CD4-positive, alpha-beta T cell treated with Interferon gamma for 1 hour (primary cell): ENCODE data around the gene NR2F2.

Experiments
- DNase-seq: peaks from one replicate; pipeline ENCODE4 v3.0.0-alpha.2; 2020

NR2F2 gene

DNA sequence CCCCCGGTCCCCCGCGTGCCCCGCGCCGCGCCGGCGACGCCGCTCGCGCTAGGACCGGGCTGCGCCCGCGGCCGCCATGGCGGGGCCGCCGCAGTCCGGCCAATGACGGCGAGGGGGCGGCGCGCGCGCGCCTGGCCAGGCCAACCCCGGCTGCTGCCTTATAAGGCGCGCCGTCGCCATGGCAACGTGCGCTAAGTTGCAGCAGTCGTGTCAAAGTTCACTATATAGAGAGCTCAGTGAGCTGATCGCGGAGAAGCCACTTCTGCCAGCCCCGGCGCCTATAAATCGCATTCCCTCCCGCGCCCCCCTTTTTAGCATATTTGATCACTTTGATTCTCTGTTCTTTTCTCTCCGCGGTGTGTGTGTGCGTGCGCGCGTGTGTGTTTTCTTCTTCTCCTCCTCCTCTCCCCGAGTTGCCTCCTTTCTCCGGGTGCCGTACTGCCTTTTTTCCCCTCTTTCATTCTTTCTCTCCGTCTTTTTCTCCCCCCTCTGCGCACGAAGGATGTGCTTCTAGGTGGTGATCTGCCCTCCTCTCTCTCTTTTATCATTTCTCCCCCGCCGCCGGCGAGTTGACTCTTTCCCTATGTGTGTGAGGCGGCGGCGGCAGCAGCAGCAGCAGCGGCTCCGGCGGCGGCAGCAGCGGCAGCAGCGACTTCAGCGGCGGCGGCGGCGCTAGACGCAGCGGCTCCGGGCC is at the start of gene NR2F2:
Gene NR2F2, plus strand, starts transcription at position 251 of the 694 bp plus-strand sequence. CDS start 1,406 bp downstream, outside the sequence.
- peak; percentile 60 for DNase-seq

DNA sequence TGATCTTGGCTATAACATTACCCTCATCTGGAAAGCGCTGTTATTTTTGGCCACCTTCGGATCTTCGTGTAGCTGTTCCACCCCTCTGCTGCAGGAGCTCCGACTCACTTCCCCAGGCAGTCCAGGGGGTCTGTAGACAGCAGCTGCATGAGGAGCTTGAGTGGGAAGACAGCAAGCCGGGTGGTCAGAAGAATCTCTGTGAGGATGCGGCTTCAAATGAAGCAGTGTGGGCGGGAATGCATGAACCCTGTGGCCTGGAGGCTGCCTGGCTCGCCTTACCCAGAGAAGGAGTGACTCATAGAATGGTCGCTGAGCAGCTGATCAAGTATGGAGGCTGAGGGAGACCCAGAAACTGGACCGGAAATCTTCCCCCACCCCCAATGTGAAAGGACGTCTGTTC is 45.2 kb upstream of the NR2F2 start:
- DNase-seq = no peak

DNA sequence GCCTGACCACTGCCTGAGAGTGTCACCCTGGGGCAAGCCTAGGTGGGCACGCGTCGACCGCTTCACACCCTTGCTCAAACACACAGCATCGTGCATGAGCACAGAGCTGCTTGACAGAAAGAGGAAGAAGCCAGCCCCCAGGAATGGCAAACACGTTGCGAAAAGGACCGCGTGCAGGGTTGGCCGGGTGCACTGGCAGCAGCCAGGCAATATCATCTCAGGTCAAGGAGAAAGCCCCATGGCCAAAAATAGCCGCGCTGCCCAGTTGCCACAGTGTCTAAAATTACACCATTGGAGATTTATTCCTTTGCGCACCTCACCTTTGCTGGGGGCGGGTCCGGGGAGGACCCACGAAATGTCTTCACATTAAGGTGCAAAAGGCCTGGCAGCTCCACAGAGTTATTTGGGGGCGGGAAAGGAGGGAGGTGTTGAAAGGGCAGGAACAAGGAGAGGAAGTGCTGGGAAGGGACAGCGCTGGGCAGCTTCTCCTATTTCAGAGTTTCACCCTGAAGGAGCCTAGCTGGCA is 44.7 kb upstream of the NR2F2 start:
- DNase-seq = no peak

DNA sequence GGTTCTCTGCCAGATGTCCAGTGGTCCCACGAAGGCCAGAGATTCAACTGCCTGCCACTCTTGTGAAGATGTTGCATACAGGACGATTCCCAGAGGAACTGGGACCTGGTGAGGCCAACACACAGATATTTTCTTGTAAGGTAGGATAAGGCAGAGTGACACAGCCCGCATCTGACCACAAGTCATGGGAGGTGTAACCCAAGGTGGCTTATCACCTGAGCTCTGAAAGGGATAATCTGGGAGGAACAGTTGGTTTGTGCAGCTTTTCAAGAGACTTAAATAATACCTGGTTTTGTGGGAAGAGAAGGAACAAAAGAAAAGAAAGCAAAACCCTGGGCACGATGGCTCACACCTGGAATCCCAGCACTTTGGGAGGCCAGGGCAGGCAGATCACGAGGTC is 39.8 kb upstream of the NR2F2 start:
- no peak for DNase-seq

DNA sequence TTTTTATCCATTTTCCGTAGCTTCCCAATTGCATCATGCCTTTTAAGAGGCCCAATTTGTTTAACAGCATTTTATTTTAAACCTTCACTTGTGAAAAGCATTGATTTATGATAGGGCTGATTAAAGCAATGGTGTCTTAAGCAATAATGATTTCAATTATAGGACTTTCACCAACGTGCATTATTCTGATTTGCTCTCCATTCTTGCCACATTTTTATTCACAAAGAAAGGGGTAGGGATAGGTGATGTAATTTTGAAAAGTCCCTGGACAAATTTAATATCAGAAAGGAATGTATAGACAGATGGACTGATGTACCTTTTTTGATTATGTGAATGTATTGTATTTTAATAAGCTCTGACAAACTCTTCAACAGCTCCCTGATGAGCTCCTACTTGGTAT is 37.9 kb upstream of the NR2F2 start:
- DNase-seq = no peak

DNA sequence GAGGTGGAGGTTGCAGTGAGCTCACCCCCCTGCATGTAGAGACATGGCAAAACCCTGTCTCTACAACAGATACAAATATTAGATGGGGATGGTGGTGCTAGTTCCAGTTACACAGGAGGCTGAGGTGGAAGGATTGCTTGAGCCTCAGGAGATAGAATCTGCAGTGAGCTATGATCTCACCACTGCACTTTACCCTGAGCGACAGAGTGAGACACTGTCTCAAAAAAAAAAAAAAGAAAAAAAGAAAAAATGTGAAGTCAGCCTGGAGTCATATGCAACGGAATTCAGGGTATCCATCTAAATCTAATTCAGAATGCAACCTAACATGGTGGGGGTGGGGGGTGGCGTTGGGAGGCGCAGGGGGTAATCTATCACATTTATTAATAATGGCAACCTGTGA is 37.1 kb upstream of the NR2F2 start:
- DNase-seq = no peak

DNA sequence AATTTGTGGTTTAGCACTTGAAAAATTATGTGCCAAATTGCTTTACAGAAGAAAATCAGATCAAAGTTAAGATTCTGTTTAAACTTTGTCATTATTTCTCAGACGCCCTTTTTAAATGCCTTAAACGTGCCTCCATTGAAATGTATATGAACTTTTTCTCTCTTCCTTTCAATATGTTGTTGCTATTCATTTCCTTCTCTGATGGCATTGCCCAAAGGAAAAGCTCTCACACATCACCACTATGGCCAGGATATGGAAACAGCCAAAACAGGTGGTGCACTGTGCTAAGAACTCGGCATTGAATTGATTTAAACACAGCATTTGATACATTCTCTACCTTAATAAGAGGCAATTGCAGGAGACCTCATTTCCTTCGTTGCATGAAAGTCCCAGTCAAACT is 35.7 kb upstream of the NR2F2 start:
- no peak for DNase-seq

DNA sequence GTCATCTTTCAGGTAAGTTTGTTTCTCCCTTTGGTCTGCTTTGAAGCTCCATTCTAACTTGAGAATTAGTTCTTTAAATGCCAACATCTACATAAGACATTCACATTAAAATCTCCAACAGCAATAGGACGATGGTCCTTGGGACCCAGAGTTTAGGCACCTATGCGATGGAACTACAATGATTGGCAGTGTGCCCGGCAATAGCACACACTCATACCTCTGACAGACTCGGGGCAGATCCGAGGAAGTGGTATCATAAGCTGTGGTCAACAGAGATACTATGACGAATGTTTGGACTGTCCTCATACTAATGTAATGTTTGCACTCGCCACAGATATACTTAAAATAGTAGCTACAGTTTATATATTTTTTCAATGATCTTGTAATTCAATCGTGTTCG is 34.2 kb upstream of the NR2F2 start:
- no peak for DNase-seq

DNA sequence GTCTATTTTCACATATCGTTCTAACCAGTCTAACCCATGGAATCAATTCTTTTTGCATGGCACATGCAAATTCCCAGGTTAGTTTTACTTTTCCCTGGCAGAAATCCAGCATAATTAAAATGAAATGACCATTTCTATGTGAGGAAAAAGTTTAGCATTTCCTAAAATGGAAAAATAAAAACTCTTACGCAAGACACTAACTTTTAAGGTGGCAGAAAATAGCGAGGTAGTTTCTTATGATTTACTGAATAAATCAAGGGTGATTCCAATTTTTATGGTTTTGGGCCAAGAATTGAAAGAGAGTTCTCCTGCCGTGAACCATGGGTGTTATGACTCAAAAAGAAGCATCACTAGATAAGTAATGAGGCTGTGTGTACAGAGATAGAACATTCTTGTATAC is 32.7 kb upstream of the NR2F2 start:
- DNase-seq = no peak

DNA sequence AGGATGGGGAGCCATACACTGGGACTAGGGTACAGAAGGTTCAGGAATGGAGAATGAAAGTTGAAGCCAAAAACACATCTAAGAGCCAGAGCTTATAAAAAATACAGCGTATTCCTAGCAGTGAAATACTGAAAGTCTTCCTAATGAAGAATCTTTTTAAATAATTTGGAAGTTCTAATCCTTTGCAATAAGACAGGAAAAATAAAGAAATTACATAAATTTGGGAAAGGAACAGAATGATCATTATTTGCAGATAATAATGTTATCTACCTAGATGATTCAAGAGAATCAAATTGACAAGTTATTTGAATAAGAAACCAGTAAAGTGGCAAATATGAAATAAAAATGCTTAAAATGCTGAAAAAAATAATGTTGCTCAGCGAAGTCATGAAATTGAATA is 32.3 kb upstream of the NR2F2 start:
- no peak for DNase-seq

DNA sequence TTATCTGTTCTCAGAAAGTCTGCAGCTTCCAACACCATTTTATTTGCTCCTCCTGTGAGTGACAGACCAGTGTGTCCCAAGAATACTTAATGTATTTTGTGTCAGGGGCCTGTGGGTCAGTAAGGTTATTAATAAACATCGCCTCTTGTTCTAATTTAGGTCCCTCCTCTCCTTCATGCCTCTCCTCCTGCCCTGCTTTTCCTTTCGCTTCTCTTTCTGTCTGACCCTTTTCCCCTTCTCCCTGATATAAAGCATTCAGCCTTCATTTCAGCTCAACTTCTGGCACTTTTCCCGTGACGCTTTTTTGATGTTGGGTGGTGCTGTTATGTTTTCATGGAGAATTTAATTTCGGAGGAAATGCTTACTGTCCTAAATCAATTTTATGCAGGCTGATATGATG is 29.7 kb upstream of the NR2F2 start:
- DNase-seq = no peak

DNA sequence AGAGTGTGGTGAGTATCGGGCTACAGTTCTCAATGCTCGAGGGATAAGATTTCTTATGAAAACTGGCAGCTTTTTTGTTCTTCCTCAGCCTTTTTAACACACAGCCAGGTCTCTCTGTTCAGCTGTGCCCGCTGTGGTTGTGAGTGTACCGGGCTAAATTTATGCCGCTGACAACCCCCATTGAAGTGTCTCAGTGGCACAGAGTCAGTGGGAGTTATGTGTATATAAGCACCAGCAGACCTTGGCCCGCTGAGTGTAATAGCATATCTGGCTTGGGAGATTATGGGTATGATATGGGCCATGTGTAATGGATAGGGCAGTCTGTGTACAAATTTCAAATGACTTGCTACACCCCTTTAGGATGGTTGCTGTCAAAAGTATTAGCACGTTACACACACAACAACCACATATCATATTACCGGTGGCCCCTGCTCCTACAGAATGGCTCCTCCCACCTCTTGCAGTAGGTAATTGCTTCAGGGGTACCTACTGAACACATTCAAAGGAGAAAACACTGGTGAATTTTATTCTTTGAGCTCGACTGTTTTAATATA is 26.9 kb upstream of the NR2F2 start:
- DNase-seq = no peak

DNA sequence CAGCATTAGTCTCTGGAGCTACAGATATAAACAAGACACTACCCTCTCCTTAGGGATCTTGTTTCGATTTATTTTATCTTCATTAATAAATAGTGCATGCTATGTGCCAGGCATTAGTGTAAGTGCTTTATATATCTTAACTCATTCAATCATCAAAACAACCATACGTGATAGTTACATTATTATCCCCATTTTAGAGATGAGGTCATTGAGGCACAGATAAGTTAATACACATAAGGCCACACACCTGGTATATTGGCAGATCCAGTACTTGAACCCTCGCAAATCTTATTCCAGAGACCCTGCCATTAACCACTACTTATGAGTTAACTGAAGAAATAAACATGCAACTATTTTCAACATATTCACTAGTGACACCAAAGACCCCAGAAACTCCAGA is 25.7 kb upstream of the NR2F2 start:
- DNase-seq = no peak

DNA sequence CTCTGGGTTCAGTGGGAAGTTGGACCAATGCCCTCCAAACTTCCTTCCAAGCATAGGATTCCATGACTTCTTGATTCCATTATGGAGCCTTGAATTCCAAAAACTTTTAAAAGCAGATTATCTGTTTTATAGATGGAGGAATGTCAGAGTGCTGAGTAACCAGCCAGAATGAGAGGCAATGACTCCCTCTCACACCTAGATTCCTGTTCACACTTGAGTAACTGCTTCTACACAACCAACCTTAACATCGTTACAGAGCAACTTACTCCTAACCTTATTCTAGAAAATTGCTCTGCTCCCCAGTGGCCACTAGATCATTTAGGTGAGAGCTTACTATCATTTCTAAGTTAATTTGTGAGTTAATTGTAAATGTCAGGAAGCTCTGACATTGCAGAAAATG is 24.2 kb upstream of the NR2F2 start:
- DNase-seq = no peak

DNA sequence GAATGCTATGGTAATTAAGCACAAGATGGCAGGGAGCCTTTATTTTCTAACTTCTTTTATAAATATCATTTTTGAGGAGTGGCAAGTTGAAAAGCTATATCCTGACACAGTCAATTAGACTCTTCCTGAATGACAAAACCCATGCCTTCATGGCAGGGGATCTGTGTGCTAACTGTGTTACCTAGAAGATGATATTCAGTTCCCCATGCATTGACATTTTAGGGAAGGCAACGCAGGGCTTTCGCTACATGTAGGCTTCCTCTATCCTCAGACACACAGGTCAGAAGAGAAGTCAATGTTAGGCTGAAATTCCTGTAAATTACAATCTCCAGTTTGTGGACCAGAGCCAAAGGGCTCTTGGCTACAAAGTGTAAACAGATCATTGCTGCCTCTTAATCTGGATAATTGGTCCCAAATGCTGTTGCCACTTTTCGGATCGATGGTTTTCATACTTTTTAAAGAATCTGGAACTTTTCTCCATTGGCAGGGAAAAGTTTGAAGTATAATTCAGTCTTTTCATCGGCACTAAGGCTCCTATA is 22.6 kb upstream of the NR2F2 start:
- no peak for DNase-seq

DNA sequence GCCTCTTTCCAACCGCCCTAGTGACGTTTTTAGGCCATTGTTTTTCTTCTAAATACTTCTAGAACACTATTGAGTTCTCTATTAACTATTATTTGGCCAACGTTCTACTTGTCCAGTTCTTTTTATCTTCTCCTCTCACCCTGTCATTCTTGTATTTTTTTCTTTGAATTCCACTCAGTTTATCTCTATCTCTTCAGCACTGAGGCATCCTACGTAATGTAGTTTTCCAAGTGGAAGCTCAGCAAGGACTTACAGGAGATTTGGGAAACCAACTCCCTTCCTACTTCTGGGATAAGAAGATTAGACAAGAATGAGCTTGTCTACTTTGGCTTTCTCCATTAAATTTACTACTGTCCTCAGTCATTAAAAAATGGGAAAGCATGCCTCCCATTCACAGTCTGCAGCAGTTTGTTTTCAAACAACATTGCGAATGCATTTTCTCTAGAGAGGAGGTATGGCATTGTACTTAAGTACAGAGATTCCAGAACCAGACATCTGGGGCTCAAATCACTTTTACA is 21.3 kb upstream of the NR2F2 start:
- DNase-seq = no peak

DNA sequence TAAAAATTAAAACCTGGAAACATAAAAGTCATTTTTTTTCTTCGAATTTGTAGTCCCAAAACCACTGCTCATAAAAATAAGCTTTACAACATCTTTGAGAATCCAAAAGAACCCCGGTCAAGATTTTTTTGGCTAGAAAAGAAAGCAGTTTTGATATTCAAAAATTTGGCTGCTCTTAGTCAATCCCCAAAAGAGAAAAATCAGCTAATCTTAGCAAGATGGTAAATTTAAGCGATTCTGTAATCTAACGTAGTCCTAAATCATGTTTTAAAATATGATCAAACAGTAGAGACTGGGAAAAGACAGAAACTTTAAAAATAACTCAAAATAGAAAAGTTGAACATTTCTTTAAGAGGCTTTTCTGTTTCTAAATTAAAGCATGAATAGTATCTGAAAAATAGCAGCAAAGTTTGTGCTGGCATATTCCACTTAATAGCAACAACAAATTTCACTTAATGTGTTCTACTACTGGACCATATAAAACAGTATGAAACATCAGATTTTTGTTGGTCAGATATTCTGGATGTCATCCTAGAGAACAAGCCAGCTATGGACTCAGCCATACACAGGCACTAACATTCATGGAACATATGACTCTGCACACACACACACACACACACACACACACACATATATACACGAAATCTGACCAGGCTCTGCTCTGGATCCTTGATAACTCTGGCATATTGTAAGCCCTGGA is 19.1 kb upstream of the NR2F2 start:
- no peak for DNase-seq

DNA sequence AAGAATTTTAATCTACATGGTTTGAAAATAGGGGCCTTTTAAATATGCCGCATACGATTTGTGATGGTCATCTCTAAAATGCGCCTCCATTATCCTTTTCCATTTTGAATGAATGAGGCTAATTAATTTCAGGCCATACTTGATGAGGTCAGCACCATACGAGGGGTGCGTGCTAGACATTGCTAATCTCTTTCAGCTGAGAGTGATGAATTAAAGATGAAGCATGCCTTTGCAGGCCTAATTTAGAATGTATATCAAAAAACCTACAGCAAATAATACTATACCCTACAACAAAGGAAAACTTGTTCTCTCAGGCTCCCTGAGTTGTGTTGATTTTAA is 18.6 kb upstream of the NR2F2 start:
- no peak for DNase-seq

DNA sequence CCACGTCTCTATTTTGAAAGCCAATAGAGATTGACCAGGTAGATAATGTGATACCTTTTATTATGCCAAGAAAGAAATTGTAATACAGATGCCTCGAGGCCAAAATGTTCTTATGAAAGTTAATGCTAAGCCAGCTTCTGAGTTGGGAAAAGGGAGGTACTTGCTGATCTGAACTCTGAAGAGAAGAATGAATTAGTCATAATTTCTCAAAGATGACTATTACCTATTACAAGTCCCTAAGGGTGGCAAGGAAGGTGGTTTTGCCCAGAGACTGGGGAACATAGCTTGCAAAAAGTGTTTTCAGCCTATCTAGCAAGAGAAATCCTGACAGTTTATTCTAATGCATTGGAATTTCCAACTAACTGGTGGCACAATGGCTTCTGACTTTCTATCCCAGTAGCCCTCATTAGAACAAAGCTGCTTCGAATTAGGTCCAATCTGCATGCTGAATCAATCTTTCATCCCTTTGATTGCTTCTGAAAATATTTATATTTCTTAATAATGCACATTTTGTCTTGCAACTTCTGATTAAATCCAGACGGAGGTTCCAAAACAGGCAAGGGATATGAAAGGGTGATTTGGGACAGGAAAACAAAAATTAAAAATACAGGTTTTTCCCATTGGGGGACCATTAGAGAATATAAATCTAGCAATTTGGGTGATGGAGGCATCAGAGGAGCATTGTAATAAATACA is 17.7 kb upstream of the NR2F2 start:
- no peak for DNase-seq

DNA sequence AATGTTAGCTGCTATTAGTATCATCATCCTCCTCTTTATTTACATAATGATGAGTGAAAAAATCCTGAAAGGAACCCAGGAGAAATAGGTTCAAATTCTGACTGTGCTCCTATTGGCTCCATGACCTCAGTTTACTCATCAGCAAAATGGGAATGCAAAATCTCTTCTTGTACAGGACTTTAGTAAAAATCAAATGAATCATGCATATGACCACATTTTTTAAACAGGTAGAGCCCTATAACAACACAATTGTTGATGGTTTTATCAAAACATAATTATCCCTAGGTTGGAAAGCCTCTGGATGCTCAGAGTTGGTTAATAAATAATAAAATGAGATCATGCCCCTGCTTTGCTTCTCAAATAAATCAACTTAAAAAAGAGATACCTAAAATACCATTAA is 16.0 kb upstream of the NR2F2 start:
- no peak for DNase-seq

DNA sequence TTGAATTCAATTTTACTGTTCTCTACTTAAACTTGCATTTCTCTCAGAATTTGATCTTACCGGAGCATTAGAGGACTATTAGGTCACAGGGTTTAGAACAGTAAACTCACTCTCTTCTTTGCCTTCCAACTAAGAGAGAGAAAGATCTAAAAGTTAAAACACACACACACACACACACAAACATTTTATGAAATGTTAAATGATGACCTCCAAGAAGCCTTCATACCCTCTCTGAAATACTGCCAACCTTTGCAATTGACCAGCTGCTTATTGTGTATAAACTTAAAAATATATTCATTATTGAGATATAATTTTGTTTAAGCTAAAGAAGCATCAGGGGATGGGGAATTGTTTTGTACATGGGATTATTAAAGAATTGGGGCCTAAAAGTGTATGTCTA is 15.5 kb upstream of the NR2F2 start:
- DNase-seq = no peak

DNA sequence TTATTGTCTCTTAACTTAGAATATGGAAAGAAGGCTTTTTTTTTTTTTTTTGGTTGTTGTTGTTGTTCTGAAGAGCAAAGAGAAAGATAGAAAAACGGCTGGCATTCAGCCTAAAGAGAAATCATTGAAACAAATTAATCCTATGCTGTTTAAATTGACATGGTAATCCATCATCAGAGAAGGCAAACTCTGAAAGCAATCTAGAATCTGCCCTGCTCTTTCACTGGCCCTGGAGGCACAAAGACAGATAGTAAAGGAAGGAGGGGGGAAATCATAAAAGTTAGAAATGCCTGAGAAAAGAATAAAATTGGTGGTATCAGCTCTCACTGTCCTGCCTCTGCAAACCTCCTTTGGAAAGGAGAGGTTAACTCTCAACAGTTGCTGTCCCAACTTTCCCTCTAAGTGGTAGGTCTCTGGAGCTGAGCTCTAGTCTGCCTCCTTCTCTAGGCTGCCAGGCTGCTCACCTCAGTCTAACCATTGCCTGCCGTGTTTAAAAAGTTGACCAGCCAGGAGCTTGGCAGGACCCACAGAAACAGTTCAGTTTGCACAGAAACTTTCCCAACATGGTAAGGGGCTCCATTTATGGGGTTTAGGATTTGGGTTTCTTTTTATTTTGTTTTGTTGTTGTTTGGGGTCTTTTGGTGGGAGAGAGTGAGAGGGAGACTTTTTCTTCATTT is 13.4 kb upstream of the NR2F2 start:
- no peak for DNase-seq

DNA sequence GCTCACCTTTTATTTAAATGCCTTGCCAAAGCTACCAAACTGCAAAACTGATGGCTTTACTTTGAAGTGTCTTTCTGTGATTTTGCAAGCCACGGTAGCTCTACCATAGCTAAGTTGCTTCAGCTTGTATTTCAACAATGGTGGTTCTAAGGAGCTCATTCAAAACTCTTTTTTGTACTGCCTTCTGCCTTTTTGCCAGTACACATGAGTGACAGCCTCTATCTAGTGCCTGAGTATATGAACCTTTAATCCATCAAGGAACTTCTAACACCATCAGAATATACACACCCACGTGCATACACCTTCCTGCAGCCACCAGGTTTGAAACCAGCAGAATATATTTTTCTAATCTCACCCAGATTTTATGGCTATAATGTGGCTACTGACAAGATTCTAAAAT is 10.4 kb upstream of the NR2F2 start:
- DNase-seq = no peak
